IMR-90 (cell line): ENCODE data around the gene ACP2. TPM values are rescaled to one million over a fixed set of nuclear protein-coding genes. Genes with fewer than 3 reads are reported as not detected.

Experiments used
- ATAC-seq: fragments of 200-7000 bp; cut with Tn5 transposase; 2 replicates; pipeline ENCODE4 v1.9.1; 2020; ENCODE audit warnings: low read depth, mild to moderate bottlenecking, moderate library complexity
- BruUV-seq: library from RNA; stranded (reverse); fragments of 400-500 nt; replicated peaks from 2 replicates; lab custom pipeline; 2021; lab: Mats Ljungman, UMichigan
- CTCF ChIA-PET: fragments of 300-600 bp; formaldehyde crosslinking; extraction: SDS; loops from one replicate; lab custom pipeline; 2021; ENCODE audit warnings: antibody characterized with exemption; lab: Yijun Ruan, JAX
- POLR2A ChIA-PET: fragments of 300-600 bp; sonication (Branson Sonifier 250); formaldehyde crosslinking; loops from one replicate; lab custom pipeline; 2022; ENCODE audit warnings: antibody characterized with exemption; ENCODE audit not compliant: unreplicated experiment; lab: Charles Lee
- DNase-seq: peaks from one replicate; pipeline ENCODE4 v3.0.0; 2013
- H2AFZ ChIP-seq: replicated peaks from 2 replicates; pipeline ENCODE3; 2013; ENCODE audit warnings: low read length, mild to moderate bottlenecking; ENCODE audit not compliant: poor library complexity
- H2AK5ac ChIP-seq: 2 replicates; pipeline ENCODE4 v1.6.1; 2013; ENCODE audit warnings: low read depth, low read length, inconsistent platforms
- H2AK9ac ChIP-seq: replicated peaks from 2 replicates; pipeline ENCODE3; 2013; ENCODE audit warnings: mild to moderate bottlenecking, low read depth, low read length, moderate library complexity; ENCODE audit not compliant: poor library complexity
- H2BK120ac ChIP-seq: 2 replicates; pipeline ENCODE4 v1.6.1; 2013; ENCODE audit warnings: low read depth, low read length, inconsistent platforms
- H2BK15ac ChIP-seq: 3 replicates; pipeline ENCODE4 v1.6.1; 2013; ENCODE audit warnings: low read depth, low read length, inconsistent platforms
- H2BK20ac ChIP-seq: 2 replicates; pipeline ENCODE4 v1.6.1; 2013; ENCODE audit warnings: low read depth, mild to moderate bottlenecking, inconsistent platforms, low read length, moderate library complexity
- H2BK5ac ChIP-seq: 2 replicates; pipeline ENCODE4 v1.6.1; 2013; ENCODE audit warnings: mild to moderate bottlenecking, low read depth, low read length, inconsistent platforms; ENCODE audit not compliant: poor library complexity, severe bottlenecking
- H3K14ac ChIP-seq: replicated peaks from 2 replicates; pipeline ENCODE4 v1.6.1; 2013; ENCODE audit warnings: low read depth, low read length, inconsistent platforms
- H3K18ac ChIP-seq: 2 replicates; pipeline ENCODE4 v1.6.1; 2013; ENCODE audit warnings: low read depth, low read length, control low read depth
- H3K23ac ChIP-seq: 2 replicates; pipeline ENCODE4 v1.6.1; 2013; ENCODE audit warnings: low read depth, low read length, inconsistent platforms
- H3K27ac ChIP-seq: 2 replicates; pipeline ENCODE4 v1.5.1; 2013; ENCODE audit warnings: mild to moderate bottlenecking, control low read depth, low read length; ENCODE audit not compliant: insufficient read depth
- H3K27me3 ChIP-seq: 2 replicates; pipeline ENCODE4 v1.6.1; 2013; ENCODE audit warnings: low read length; ENCODE audit not compliant: control insufficient read depth, insufficient read depth
- H3K36me3 ChIP-seq: 2 replicates; pipeline ENCODE4 v1.6.1; 2013; ENCODE audit warnings: low read length, mixed read lengths; ENCODE audit not compliant: control insufficient read depth, insufficient read depth
- H3K4ac ChIP-seq: 2 replicates; pipeline ENCODE4 v1.6.1; 2013; ENCODE audit warnings: low read depth, low read length, inconsistent platforms
- H3K4me1 ChIP-seq: 2 replicates; pipeline ENCODE4 v1.6.1; 2013; ENCODE audit warnings: low read length, mixed read lengths; ENCODE audit not compliant: control insufficient read depth, insufficient read depth
- H3K4me2 ChIP-seq: 2 replicates; pipeline ENCODE4 v1.6.1; 2013; ENCODE audit warnings: low read depth, mild to moderate bottlenecking, control low read depth, low read length, moderate library complexity
- H3K4me3 ChIP-seq: 2 replicates; pipeline ENCODE4 v1.5.1; 2013; ENCODE audit warnings: low read depth, mild to moderate bottlenecking, control low read depth, low read length, moderate library complexity; ENCODE audit not compliant: insufficient read depth
- H3K56ac ChIP-seq: 2 replicates; pipeline ENCODE4 v1.6.1; 2013; ENCODE audit warnings: low read length, inconsistent platforms; ENCODE audit not compliant: insufficient read depth; ENCODE audit errors: extremely low read depth
- H3K79me1 ChIP-seq, 2 experiments: 2 replicates each; pipeline ENCODE4 v1.6.1; 2013; ENCODE audit warnings: low read length in 2 of 2, inconsistent platforms in 1 of 2, low read depth in 1 of 2
- H3K9ac ChIP-seq: 2 replicates; pipeline ENCODE4 v1.6.1; 2013; ENCODE audit warnings: low read depth, low read length, control low read depth
- H3K9me1 ChIP-seq: 2 replicates; pipeline ENCODE4 v1.6.1; 2013; ENCODE audit warnings: low read length, inconsistent platforms; ENCODE audit not compliant: insufficient read depth
- H3K9me3 ChIP-seq: 2 replicates; pipeline ENCODE4 v1.6.1; 2013; ENCODE audit warnings: low read length; ENCODE audit not compliant: control insufficient read depth, insufficient read depth
- H4K20me1 ChIP-seq: 2 replicates; pipeline ENCODE4 v1.6.1; 2013; ENCODE audit warnings: low read length, inconsistent platforms; ENCODE audit not compliant: insufficient read depth
- H4K5ac ChIP-seq: 2 replicates; pipeline ENCODE4 v1.6.1; 2013; ENCODE audit warnings: mild to moderate bottlenecking, low read depth, low read length, control low read depth
- H4K8ac ChIP-seq, 2 experiments: 2 replicates each; pipeline ENCODE4 v1.6.1; 2013; ENCODE audit warnings: low read depth in 2 of 2, low read length in 2 of 2, control low read depth in 1 of 2, inconsistent platforms in 1 of 2
- H4K91ac ChIP-seq: 2 replicates; pipeline ENCODE4 v1.6.1; 2013; ENCODE audit warnings: low read depth, low read length, inconsistent platforms; ENCODE audit not compliant: insufficient read depth
- BHLHE40 ChIP-seq: fragments of 150-350 bp; IDR thresholded peaks from 2 replicates; pipeline ENCODE4 v1.6.1; 2016; ENCODE audit warnings: mild to moderate bottlenecking, low read depth, low read length
- CEBPB ChIP-seq: IDR thresholded peaks from 2 replicates; pipeline ENCODE4 v1.6.1; 2012; ENCODE audit warnings: low read depth, low read length, improper control_type of control experiment
- CHD1 ChIP-seq: IDR thresholded peaks from 2 replicates; pipeline ENCODE4 v1.6.1; 2012; ENCODE audit warnings: low read depth, low read length, improper control_type of control experiment
- ELK1 ChIP-seq: fragments of 150-350 bp; IDR thresholded peaks from 2 replicates; pipeline ENCODE4 v1.6.1; 2016; ENCODE audit warnings: low read depth, mild to moderate bottlenecking, low read length, moderate library complexity, borderline replicate concordance
- FOS ChIP-seq: fragments of 150-350 bp; IDR thresholded peaks from 2 replicates; pipeline ENCODE4 v1.6.1; 2016; ENCODE audit warnings: low read depth, low read length
- MAFK ChIP-seq: IDR thresholded peaks from 2 replicates; pipeline ENCODE4 v1.6.1; 2012; ENCODE audit warnings: low read depth, low read length, improper control_type of control experiment
- MAZ ChIP-seq: IDR thresholded peaks from 2 replicates; pipeline ENCODE4 v1.6.1; 2012; ENCODE audit warnings: low read depth, mild to moderate bottlenecking, low read length, improper control_type of control experiment, moderate library complexity, borderline replicate concordance
- MXI1 ChIP-seq: IDR thresholded peaks from 2 replicates; pipeline ENCODE4 v1.6.1; 2012; ENCODE audit warnings: low read depth, mild to moderate bottlenecking, low read length, moderate library complexity, borderline replicate concordance
- NFE2L2 ChIP-seq: fragments of 150-350 bp; IDR thresholded peaks from 2 replicates; pipeline ENCODE4 v1.6.1; 2016; ENCODE audit warnings: low read depth, mild to moderate bottlenecking, low read length
- POLR2A ChIP-seq: IDR thresholded peaks from 2 replicates; pipeline ENCODE4 v1.6.1; 2012; ENCODE audit warnings: mild to moderate bottlenecking, low read depth, low read length
- RAD21 ChIP-seq: IDR thresholded peaks from 2 replicates; pipeline ENCODE4 v1.6.1; 2012; ENCODE audit warnings: low read length, improper control_type of control experiment
- RCOR1 ChIP-seq: IDR thresholded peaks from 2 replicates; pipeline ENCODE4 v1.6.1; 2012; ENCODE audit warnings: mild to moderate bottlenecking, low read length, improper control_type of control experiment; ENCODE audit not compliant: insufficient replicate concordance
- RFX5 ChIP-seq: IDR thresholded peaks from 2 replicates; pipeline ENCODE4 v1.8.0; 2012; ENCODE audit warnings: low read depth, mild to moderate bottlenecking, low read length, moderate library complexity
- SMC3 ChIP-seq: fragments of 150-350 bp; IDR thresholded peaks from 2 replicates; pipeline ENCODE4 v1.6.1; 2016; ENCODE audit warnings: low read depth, mild to moderate bottlenecking, antibody characterized with exemption, low read length, moderate library complexity
- WGBS, 2 experiments: methylation state at CpG; one replicate each; pipeline versions ENCODE4 v1.1.5 to v1.1.7; 2013; ENCODE audit warnings: missing lambda C conversion rate in 2 of 2; ENCODE audit not compliant: insufficient read length in 1 of 2; ENCODE audit errors: extremely low coverage in 2 of 2; 5-methylcytosine and 5-hydroxymethylcytosine counted together
- dilution Hi-C: fragments of 300-500 bp; cut with HindIII; formaldehyde crosslinking; loops from one replicate; pipeline ENCODE4 v1.14.3; 2018; ENCODE audit warnings: low sequenced_read_pairs; ENCODE audit not compliant: unreplicated experiment
- in situ Hi-C: fragments of 300-500 bp; cut with MboI; formaldehyde crosslinking; loops from 3 replicates; pipeline ENCODE4 v1.14.3; 2019; ENCODE audit warnings: low sequenced_read_pairs, inconsistent platforms, mixed read lengths
- intact Hi-C: fragments of 100-400 bp; cut with micrococcal nuclease; formaldehyde crosslinking; loops from 2 replicates; pipeline ENCODE4 v1.10.0; 2022
- polyA plus RNA-seq, 3 experiments: library from polyadenylated mRNA; depleted of rRNA; stranded (reverse); fragments of >200 nt; gene quantifications; 2 replicates each; pipeline ENCODE4 v1.2.3, GENCODE V29; 2012; ENCODE audit warnings: low replicate concordance in 1 of 3
- total RNA-seq: library from RNA; depleted of rRNA; stranded (reverse); fragments of >200 nt; gene quantifications from 2 replicates; pipeline ENCODE4 v1.2.3, GENCODE V29; 2012
- TF ChIP-seq, protein P1 (sequence below): conservative IDR thresholded peaks from 2 replicates; pipeline ENCODE4 v1.5.1; 2012; ENCODE audit warnings: mild to moderate bottlenecking, low read depth, low read length, improper control_type of control experiment
- TF ChIP-seq, protein P2 (sequence below): fragments of 150-350 bp; IDR thresholded peaks from 2 replicates; pipeline ENCODE4 v1.6.1; 2017; ENCODE audit warnings: mild to moderate bottlenecking, antibody characterized with exemption, low read length, low read depth

ACP2 gene
- total and polyA plus RNA-seq, 2 of the 4 experiments (the other 2 are of a cell fraction): 17.7 to 23.6 TPM

DNA sequence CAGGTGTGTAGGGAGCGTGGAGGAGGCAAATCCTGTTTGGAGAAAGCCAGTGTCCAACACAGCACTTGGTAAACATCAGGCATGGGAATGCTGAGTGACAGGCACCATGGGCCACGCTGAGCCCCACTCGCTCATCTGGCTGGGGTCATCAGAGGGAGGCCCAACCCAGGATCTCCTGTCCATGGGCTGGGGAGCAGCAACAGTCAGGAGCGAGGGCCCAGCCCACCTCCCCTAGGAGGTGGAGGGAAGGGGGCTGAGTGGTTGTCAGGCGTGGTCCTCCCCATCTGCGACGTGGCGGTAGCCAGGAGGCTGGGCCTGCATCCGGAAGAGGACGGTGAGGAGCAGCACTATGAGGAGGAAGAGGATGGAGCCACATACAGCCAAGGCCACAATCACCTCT, 8.8 kb downstream of the ACP2 start:
- Histone ChIP-seq H2BK20ac (no peak overlapping the region), H2AK5ac (no peak overlapping the region), H3K56ac (no peak overlapping the region), H3K36me3 (peaks cover 53% of the 10 kb centered on the region), H3K4ac (no peak overlapping the region), H3K27me3 (no peaks in the 10 kb centered on the region), H3K4me3 (no peak overlapping the region), H3K4me2 (no peak overlapping the region), H3K14ac (no peak overlapping the region), H3K9ac (no peak overlapping the region), H3K18ac (no peak overlapping the region), H3K23ac (no peak overlapping the region), H2AFZ (no peak overlapping the region), H2BK5ac (no peak overlapping the region), H4K91ac (no peak overlapping the region), H2BK15ac (no peak overlapping the region), H3K4me1 (peaks cover 8% of the 10 kb centered on the region), H4K5ac (no peak overlapping the region), H3K9me3 (no peaks in the 10 kb centered on the region), H3K9me1 (peaks cover 8% of the 10 kb centered on the region), H4K8ac (no peak overlapping the region), H2BK120ac (no peak overlapping the region), H3K79me1 (peaks cover 0 to 26% of the 10 kb centered on the region in 2 experiments; a peak in 1 of 4 replicates), H3K27ac (no peak overlapping the region), H4K20me1 (no peaks in the 10 kb centered on the region), H2AK9ac (no peak overlapping the region)
- DNase-seq (no peak), ATAC-seq (no peak)
- BruUV-seq: no TSS peak
- TF ChIP-seq POLR2A: no peak
- no peak for TF ChIP-seq CHD1
- no peak for TF ChIP-seq BHLHE40
- no peak for TF ChIP-seq RFX5
- no peak for TF ChIP-seq RAD21
- no peak for TF ChIP-seq RCOR1
- no peak for TF ChIP-seq ELK1
- TF ChIP-seq MAZ: no peak
- no peak for TF ChIP-seq SMC3
- no peak for TF ChIP-seq MAFK
- TF ChIP-seq, protein P1, sequence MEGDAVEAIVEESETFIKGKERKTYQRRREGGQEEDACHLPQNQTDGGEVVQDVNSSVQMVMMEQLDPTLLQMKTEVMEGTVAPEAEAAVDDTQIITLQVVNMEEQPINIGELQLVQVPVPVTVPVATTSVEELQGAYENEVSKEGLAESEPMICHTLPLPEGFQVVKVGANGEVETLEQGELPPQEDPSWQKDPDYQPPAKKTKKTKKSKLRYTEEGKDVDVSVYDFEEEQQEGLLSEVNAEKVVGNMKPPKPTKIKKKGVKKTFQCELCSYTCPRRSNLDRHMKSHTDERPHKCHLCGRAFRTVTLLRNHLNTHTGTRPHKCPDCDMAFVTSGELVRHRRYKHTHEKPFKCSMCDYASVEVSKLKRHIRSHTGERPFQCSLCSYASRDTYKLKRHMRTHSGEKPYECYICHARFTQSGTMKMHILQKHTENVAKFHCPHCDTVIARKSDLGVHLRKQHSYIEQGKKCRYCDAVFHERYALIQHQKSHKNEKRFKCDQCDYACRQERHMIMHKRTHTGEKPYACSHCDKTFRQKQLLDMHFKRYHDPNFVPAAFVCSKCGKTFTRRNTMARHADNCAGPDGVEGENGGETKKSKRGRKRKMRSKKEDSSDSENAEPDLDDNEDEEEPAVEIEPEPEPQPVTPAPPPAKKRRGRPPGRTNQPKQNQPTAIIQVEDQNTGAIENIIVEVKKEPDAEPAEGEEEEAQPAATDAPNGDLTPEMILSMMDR: no peak
- TF ChIP-seq, protein P2, sequence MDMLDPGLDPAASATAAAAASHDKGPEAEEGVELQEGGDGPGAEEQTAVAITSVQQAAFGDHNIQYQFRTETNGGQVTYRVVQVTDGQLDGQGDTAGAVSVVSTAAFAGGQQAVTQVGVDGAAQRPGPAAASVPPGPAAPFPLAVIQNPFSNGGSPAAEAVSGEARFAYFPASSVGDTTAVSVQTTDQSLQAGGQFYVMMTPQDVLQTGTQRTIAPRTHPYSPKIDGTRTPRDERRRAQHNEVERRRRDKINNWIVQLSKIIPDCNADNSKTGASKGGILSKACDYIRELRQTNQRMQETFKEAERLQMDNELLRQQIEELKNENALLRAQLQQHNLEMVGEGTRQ: no peak
- TF ChIP-seq MXI1: no peak
- TF ChIP-seq CEBPB: no peak
- TF ChIP-seq FOS: no peak
- no peak for TF ChIP-seq NFE2L2
- intact Hi-C loops: no loop called here
- dilution Hi-C loops: no loop called here
- in situ Hi-C loops: no loop called here
- POLR2A ChIA-PET: no interaction called here
- CTCF ChIA-PET: no interaction called here
- WGBS, 2 experiments: 95% methylated on average over 3 of the region's 10 CpGs; no CpG with 5 or more reads in 1 of the 2 experiments
